Hippocampal formation (tissue), 2 donors: ENCODE data around the gene FIBP.
"Not testable (repeated sequence)": the region's sequence is repeated elsewhere in the genome, so short reads cannot be mapped to it uniquely, and the experiment has no call there.

Experiments
- DNase-seq, 2 donors: peaks; one replicate each; lab custom pipeline; 2025; lab: John Stamatoyannopoulos, UW

Gene FIBP

GRCh38 chr11:65915101-65915820 lies 27.0 kb upstream of the FIBP start:
- DNase-seq, result no peak

GRCh38 chr11:65912845-65913244 lies 24.6 kb upstream of the FIBP start:
- DNase-seq, result no peak

- no peak for DNase-seq
Measured at GRCh38 chr11:65911682-65912568, 23.7 kb upstream of the FIBP start.

GRCh38 chr11:65907878-65908277 lies 19.6 kb upstream of the FIBP start:
- DNase-seq, result no peak

GRCh38 chr11:65906602-65907001 lies 18.3 kb upstream of the FIBP start:
- no peak for DNase-seq

GRCh38 chr11:65903715-65904114 lies 15.4 kb upstream of the FIBP start:
- no peak for DNase-seq

GRCh38 chr11:65903068-65903481 lies 14.8 kb upstream of the FIBP start:
- no peak for DNase-seq

GRCh38 chr11:65900899-65901180 lies 12.6 kb upstream of the FIBP start:
- no peak for DNase-seq

GRCh38 chr11:65900125-65900898 lies 12.0 kb upstream of the FIBP start, which contains the start of gene FOSL1:
TSS of gene FOSL1 (minus strand) at chr11:65900388. CDS start at chr11:65900339, 49 bp downstream.
- DNase-seq, result peak in 1 of 2 donors; percentile 34

GRCh38 chr11:65899356-65900124 lies 11.3 kb upstream of the FIBP start:
- DNase-seq, result no peak

- DNase-seq, result no peak
Measured at GRCh38 chr11:65898656-65899355, 10.5 kb upstream of the FIBP start.

- no peak for DNase-seq
Measured at GRCh38 chr11:65897020-65897471, 8.8 kb upstream of the FIBP start.

- no peak for DNase-seq
Measured at GRCh38 chr11:65896034-65896999, 8.0 kb upstream of the FIBP start.

- DNase-seq, result no peak
Measured at GRCh38 chr11:65895482-65895981, 7.3 kb upstream of the FIBP start.

GRCh38 chr11:65894034-65894591 lies 5.8 kb upstream of the FIBP start:
- no peak for DNase-seq

GRCh38 chr11:65892661-65893317 lies 4.5 kb upstream of the FIBP start:
- no peak for DNase-seq

- not testable (repeated sequence) for DNase-seq
Measured at GRCh38 chr11:65892137-65892540, 3.9 kb upstream of the FIBP start.
